ENCODE results near the gene ANKS1B.
"Not testable (repeated sequence)": the region's sequence is repeated elsewhere in the genome, so short reads cannot be mapped to it uniquely, and the experiment has no call there.

The ANKS1B gene

DNA sequence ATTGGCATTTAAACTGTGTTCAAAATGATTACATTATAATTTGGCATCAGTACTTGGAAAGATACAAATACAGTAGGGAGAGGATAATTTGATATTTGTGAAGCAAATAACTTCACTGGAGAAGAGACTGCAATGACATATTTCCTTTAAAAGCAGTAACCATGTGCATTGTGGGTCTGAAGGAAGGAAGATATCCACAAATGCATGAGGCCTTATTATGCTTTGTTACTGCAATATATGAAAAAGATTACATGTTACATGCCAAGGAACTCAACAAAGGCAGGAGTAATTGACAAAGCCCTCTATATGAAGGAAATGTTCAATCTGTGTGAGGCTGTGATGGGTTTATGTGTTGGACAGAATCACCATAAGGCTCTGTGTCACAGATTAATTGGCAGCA, 948.2 kb downstream of the ANKS1B start:
- DNase-seq = no peak

DNA sequence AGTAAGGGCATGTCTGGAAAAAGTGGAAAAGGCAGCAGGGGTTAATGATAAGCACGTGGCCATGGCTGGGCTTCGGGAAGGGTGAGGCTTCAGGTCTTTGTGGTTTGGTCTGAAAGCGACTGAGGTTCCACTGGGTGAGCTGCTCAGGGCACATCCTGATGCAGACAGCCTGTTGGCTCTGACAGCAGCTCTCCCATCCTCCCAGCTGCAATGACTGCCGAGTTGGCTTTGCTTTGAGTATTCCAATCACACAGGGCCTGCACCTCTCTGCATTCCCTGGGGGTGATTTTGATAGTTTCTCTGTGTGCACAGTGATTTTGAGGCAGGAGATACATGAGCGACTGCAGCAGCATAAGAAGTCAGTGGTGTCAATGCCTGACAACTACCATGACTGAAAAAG, 948.9 kb downstream of the ANKS1B start:
- no peak for DNase-seq

DNA sequence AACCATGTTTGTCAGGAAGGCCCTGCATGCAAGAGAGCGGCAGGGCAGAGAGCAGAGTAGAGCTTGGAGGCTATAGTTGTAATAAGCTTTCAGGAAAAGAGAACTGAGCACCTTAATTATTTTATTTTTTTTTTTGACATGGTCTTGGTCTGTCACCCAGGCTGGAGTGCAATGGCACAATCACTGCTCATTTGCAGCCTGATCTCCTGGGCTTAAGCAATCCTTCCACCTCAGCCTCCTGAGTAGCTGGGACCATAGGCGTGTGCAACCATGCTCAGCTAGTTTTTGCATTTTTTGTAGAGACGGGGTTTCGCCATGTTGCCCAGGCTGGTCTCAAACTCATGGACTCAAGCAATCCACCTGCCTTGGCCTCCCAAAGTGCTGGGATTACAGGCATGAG, 950.5 kb downstream of the ANKS1B start:
- DNase-seq = not testable (repeated sequence)

DNA sequence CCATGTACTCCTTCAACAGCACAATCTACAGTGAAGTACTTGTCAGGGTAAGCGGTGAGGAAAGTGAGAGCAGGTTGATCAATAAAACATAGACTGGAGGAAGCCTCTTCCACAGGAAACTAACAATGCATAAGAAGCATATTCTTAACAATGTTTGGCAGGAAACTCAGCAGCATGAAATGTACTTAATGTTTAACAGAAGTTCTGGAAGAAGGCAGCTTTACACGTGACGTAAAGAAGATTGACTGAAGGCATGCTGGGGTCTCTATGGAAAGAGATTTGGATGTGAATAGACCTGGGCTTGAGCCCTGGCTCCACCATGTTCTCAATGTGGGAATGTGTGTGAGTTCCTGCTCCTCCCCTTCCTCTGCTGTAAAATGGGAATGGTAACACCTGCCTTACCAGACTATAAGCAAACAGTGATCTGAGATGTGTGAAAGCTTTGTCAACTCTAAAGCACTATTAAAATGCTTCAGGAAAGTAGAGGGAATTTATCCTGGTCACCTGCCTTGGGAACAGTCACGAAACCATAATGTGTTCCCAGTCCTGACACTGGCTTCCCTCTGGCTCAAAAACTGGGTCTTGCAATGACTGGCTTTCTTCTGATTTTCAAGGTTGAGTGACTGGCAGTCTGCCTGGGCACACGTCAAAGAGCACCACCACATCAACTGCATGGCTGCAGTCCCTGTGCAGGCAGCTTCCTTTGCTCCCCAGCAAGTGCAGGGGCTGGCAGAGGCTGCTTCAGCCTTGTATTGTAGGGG, 955.0 kb downstream of the ANKS1B start:
- no peak for DNase-seq

DNA sequence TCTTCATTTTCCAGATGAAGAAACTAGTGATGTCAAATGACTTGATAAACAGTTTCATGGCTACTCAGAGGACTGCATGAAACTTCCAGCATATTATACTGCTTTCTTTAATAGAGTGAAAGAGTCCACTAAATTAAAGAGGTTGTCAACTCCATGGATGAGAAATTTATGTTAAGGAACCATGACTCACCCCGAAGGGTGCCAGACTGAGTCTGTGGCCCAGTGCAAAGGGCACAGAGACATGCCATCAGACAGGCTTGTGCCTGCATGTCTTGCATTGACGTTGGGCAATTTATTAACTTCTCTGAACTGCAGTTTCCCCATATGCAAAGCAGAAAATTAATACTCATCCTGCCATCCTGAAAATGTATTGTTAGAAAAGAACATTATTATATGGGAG, 957.3 kb downstream of the ANKS1B start:
- no peak for DNase-seq

DNA sequence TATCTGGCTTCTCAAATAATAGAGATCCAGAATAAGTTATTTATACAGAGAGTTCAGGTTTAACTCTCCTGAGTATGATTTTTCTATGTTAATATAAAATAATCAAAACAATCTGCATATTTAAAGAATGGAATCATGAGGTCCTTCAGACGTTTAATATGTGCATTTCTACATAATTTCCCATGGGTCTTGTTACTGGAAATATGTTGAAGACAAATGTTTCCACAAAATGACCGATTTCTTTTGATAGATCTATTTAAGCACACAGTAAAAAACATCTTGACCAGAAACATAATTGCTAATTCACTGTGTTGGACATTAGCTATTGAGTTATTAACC, 957.7 kb downstream of the ANKS1B start:
- no peak for DNase-seq

DNA sequence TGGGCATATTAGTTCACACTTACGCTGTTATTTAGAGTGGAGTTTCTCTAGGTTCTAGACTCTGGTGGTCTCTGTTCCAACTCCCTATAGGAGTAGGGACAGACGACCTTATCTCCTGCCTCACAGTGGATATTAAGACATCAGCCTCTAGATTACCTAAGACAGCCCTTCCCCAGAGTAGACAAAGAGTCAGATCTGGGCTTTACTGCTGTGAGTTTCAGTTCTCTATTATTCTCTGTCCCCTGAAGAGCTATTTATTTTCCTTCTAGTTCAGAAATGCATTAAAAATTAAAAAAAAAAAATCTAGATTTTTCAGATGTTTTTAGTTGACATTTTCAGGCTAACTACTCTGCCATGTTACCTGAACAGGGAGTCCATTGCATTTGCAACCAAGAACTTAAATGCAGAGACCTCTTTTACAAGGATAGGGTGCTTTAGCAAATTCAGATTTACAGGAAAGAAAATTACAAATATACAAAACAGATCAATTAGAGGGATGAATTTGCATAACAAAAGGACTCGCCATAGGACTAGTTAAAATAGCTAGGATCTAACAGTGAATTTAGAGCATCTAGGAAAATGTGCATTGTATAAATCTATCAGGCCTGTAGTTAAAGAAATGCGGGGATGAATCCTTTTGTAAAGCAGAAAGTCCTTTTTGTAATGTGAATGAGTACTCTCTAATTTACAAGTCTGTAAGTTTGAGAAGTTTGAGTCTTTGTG, 958.2 kb downstream of the ANKS1B start:
- no peak for DNase-seq

DNA sequence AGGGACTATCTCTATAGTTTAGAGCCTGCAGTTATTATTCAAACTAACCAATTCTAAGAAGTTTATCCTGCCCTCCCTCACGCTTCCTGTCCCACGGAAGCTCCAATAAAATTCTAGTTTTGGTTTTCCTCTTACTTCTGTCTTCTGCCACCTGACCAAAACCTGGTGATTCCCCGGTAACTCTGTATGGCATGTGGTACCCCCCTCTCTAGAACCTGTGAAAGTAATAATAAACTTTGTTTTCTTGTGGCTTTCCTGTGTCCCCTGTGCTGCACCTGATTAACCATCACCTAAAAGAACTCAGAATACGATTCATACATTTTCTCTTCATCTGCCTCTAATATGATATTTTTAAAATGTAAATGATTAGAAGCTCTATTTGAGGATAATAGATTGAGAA, 959.9 kb downstream of the ANKS1B start:
- DNase-seq = no peak

DNA sequence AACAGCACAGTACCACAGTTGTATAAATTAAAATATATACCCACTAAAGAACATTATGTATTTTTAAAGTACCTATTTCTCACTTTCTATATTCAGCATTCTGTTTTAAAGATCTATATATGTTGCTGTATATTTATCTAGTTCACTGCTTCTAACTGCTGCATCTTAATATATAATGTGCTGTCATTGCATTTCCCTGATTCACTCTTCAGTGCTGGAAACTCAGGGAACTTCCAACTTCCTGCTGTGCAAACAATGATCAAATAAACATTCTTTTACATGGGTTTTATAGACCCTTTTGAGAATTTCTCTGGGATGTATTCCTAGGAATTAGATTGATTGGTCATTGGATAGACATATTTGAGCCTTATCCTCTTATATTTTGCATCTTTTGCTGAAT, 960.5 kb downstream of the ANKS1B start:
- no peak for DNase-seq

DNA sequence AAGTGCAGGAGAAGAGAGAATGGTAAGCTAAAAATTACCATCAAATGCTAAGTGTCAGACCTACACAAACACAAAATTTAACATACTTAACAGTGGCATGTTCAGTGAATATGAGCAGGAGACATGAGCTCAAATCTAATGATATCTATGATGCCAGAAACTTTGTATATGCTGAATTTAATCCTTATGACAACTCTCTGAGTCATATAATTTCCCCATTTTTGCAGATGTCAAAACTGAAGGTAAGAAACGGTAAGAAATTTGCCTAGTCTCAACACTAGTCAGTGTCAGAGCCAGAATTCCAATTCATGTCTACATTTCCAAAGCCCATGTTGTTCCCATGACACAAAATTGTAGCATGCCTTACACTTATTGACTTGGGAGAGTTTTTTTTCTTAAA, 963.9 kb downstream of the ANKS1B start:
- no peak for DNase-seq

DNA sequence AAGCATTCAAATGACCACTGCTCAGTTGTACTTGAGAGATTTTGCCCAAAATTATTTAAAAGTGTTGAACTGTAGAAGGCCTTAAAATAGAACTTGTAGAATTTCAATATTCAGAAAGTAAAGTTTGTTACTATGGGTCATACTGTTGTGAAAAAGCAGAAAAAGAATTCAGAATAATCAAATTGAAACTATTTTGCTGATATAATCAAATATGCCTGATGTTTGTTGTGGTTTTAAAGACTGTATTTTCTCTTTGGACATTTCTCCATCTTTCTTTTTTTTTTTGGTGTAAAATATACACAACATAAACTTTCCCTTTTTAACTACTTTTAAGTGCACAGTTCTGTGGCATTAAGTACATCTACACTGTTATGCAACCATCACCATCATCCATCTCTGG, 964.9 kb downstream of the ANKS1B start:
- DNase-seq = no peak

DNA sequence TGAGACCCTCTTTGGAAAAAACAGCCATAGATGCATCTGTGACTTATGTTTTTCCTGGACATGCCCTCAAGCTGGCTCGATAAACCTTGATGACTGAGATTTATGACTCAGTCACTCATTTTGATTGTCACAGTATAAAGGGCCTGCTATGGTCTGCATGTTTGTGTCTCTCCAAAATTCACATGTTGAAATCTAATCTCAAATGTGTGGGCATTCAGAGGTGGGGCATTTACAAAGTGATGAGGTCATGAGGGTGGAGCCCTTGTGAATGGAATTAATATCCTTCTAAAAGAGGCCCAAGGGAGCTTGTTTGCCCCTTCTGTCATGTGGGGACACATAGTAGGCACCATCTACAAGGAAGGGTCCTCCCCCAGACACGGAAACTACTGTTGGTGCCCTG, 966.8 kb downstream of the ANKS1B start:
- DNase-seq = no peak

DNA sequence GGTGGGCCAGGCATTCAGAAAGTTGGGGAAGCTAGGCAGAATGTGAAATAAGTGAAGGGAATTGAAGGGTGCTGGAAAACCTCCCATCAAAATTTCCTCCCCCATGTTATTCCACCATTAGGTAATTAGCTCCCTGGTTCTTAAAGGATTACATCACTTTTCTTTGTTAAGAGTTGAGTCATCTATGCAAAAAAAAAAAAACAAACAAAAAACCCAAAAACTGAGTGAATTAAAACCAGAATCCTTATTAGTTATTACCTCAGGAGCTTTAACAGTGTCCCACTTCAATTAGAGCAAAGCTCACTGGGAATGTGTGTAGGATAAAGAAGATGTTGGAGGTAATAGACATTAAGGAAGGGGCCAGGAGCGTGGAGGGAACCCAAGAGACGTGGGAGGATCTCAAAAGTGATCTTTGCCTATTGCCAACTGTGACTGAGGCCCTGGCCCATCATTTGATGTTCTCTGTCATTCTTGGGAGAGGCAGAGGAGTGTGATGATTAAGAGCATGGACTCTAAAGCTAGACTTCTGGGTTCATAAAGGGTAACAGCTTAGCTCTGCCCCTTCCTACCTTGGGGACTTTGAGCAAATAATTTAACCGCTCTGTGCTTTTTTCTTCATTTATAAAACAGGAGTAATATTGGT, 975.0 kb downstream of the ANKS1B start:
- DNase-seq = no peak

DNA sequence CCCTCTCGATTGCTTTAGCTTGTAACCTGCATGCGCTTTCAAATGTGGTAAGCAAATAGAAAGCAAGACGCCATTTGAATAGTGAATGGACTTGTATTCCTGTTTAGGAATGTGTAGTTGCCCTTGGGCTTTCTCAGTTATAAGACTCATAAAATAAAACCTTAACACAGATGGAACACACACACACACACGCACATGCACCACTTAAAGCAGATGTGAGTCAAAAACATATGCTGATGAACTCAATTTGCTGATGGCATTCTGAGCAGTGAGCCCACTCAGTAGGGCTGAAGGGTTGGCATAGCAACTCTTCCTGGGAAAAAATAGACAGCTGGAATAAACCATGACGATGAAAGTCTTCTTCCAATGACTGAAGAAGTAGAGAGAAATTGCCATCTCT, 979.1 kb downstream of the ANKS1B start:
- no peak for DNase-seq

DNA sequence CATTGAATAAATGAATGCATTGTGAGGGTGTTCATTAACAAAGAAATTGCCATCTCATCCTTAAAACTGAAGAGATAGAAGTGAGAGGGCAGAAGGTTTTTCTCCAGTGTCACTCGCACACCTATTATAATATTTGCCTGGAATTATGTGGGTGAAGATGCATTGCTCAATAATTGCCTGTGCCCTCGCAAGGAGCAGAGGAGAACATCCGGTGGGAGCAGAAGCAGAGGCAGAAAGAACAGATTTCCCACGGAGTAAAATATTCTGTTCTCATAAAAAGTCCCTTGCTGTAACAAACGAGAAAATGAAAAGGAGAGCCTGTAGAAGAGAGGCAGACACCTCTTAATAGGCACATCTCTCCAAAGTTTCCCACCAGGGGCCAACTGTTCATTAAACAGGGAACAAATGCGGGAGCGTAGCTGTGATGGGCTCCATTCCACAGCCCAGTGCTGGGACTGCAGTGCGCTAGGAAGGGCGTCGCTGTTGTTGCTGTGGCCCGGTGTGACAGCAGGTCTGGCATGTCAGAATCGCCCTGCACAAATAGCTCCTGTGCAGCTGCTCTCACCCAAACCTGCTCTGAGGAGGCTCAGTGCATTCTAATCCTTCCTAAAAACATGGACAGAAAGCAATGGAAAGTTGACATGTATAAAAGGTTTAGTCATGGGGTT, 979.8 kb downstream of the ANKS1B start:
- DNase-seq = no peak

DNA sequence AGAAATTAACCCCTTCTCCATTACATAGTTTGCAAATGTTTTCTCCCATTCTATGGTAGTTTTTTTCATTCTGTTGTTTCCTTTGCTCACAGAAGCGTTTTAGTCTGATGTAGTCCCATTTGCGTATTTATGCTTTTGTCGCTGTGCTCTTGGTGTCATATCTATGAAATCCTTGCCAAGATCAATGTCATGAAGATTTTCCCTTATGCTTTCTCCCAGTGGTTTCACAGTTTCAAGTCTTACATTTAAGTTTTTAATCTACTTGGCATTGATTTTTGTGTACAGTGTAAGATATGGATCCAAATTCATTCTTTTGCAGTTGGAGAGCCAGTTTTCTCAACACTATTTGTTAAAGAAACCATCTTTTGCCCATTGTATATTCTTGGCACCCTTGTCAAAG, 982.0 kb downstream of the ANKS1B start:
- no peak for DNase-seq

DNA sequence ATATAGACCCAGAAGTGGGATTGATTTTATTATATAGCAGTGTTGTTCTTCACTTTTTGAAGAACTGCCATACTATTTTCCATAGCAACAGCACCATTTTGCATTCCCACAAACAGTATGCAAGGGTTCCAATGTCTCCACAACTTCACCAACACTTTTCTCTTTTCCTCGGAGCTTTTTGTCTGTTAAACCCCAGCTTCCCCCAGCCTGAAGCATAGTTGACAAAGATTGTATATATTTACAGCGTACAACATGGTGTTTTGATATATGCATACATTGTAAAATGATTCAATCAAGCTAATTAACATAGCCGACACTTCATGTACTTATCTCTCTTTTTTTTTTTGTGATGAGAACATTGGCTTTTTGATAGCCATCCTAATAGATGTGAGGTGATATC, 982.6 kb downstream of the ANKS1B start:
- no peak for DNase-seq

DNA sequence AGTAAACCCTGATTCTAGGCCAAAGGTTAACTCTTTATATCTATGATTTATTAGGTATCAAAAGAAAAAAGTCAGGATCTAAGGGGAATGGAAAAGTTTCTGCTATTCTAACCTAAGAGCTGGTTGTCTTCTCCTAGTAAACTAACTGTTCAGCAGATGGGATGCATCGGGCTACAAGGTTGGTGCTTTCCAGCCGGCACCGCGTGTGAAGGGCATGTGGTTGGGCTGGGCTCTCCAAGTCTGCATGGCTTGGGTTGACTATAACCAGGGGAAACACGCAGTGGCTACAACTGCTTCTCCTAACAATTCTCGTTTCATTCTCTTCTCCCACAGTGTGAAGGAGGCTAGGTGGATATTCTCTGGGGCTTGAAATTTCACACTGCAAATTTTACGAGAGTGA, 985.2 kb downstream of the ANKS1B start:
- no peak for DNase-seq

DNA sequence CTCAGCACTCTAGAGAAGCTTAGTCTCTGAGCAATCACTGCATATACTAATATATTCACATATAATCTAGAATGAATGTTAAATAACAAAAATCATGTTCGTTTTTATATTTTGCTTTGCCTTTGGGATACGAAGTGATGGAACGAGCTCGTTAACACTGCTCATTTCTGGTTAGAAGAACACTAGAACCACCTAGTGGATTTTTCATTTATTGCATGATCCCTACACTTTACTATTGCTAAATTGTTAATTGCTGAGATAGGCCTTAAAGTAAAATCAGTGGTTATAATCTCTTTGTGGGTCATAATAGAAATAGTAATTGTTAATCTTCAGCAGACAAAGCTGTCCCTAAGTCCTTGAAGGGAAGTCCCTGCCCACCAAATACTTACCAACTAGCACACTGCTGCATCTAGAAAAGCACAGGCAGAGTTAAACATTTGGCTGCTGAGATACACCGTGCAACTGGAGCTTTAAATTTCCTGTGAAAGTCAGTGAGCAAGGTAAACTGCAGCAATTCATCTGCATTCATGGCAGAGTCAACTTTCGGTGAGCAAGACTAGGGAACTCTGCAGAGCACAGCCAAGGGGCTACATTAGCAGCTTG, 985.9 kb downstream of the ANKS1B start:
- no peak for DNase-seq

DNA sequence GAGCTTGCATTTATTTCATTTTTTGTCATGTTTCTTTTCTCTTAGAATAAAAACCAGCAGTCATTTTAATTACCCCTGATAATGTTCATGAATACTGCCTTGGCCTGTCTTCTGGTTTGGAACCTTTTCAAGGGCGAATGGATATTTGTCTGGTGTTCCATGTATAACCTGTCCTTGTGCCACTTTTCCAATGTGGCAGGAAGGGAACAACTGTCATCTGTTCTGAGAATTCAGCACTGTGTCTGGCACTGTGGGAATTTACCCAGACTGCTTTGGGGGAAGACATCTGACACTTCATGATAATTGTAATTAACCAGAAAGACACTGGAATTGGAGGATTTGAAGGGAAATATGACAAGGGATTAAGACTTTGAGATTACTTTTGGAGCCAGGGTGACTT, 986.8 kb downstream of the ANKS1B start:
- no peak for DNase-seq

DNA sequence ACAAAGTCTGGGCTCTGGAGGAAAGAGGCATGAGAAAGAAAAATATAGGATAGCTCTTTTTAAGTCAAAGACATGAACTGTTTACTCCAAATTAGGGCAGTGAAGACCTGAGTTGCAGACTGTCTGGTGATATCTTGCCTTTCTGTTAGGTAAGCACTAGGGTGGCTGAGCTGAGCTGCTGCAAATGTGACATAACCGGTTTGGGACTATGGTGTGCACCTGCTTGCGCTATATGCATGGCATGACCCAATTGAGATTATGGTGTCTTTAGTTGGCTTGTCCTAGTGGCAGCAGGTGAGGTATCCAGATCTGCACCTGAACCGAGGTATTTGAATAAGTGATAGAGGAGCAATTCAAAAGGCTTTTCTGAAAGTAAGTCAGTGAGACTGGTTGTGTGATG, 994.1 kb downstream of the ANKS1B start:
- DNase-seq = no peak

DNA sequence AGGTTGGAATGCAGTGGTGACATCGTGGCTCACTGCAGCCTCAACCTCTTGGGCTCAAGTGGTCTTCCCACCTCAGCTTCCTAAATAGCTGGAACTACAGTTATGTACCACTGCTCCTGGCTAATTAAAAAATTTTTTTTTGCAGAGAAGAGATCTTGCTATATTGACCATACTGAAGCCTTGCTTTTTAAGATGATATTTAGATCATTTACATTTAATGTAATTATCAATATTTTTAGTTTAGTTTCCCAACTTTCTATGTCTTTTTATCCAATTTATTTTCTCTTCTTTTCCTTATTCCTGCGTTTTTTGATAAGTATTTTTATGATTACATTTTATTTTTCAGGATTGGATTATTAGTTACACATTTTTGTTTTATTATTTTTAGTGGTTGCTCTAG, 999.6 kb downstream of the ANKS1B start:
- DNase-seq = no peak

DNA sequence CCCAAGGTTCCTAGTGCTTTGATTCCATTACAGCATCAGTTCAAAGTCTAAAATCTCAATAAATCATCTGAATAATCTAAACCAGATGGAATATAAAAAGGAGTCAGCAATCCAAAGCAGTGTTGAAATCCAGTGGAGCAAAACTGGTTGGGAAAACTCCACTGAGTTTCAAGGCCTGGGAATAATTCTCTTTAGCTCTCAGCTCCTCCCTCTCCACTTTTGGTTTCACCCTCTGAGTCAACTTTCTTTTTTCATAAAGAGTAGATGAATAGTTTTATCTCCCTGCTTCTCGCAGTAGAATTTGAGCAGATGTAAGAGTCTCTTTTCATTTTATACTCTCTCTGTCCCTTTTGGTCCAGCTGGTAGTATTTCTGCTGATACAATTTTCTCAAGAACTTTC, 1001.1 kb downstream of the ANKS1B start:
- DNase-seq = no peak

DNA sequence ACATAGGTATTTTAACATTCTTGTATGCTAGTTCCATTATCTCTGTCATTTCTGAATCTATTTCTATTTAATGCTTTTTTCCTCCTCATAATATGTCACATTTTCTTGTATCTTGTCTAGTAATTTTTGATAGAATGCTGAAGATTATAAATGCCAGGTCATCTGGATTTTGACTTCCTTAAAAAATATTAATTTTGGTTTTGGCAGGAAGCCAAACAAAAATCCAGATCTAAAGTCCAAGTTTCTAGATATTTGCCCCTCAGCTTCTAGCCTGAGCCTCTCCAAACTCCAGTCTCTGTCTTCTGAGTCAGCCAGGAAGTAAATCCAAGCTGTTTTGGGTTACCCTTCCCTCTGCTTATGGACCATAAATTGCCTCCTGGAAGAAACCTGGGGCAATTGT, 1004.2 kb downstream of the ANKS1B start:
- DNase-seq = no peak

Measured in activated CD4-positive, CD25-positive, alpha-beta regulatory T cell treated with anti-CD3 and anti-CD28 coated beads, Interleukin-2, amount 50 U/mL, for 72 hours (primary cell).